HEK293 (cell line): ENCODE data around the gene SMAD2.

Source experiments
- BCL11B ChIP-seq: fragments of 450-650 bp; formaldehyde crosslinking; IDR thresholded peaks from 2 replicates; pipeline ENCODE4 v1.5.1; 2016; ENCODE audit warnings: low read depth, missing biosample characterization, missing genetic modification characterization
- BCL6B ChIP-seq: fragments of 450-650 bp; formaldehyde crosslinking; IDR thresholded peaks from 2 replicates; pipeline ENCODE4 v1.5.1; 2017; ENCODE audit warnings: missing biosample characterization, missing genetic modification characterization
- GLI2 ChIP-seq: fragments of 450-650 bp; formaldehyde crosslinking; IDR thresholded peaks from 2 replicates; pipeline ENCODE4; 2017; ENCODE audit warnings: missing biosample characterization, missing genetic modification characterization, low read depth, borderline replicate concordance
- KLF16 ChIP-seq: fragments of 450-650 bp; formaldehyde crosslinking; IDR thresholded peaks from 2 replicates; pipeline ENCODE4 v1.5.1; 2017; ENCODE audit warnings: missing biosample characterization, missing genetic modification characterization
- REPIN1 ChIP-seq: fragments of 450-650 bp; formaldehyde crosslinking; IDR thresholded peaks from 2 replicates; pipeline ENCODE4 v1.5.1; 2017; ENCODE audit warnings: missing biosample characterization, missing genetic modification characterization, low read depth
- SALL2 ChIP-seq: fragments of 450-650 bp; formaldehyde crosslinking; IDR thresholded peaks from 2 replicates; pipeline ENCODE4 v1.5.0; 2017; ENCODE audit warnings: missing biosample characterization, mild to moderate bottlenecking, missing genetic modification characterization, borderline replicate concordance
- SP2 ChIP-seq: fragments of 450-650 bp; formaldehyde crosslinking; IDR thresholded peaks from 2 replicates; pipeline ENCODE4 v1.5.1; 2016; ENCODE audit warnings: missing biosample characterization, missing genetic modification characterization
- ZBTB11 ChIP-seq: fragments of 450-650 bp; formaldehyde crosslinking; conservative IDR thresholded peaks from 2 replicates; pipeline ENCODE4 v1.5.1; 2016; ENCODE audit warnings: low read depth, missing biosample characterization, missing genetic modification characterization
- ZBTB48 ChIP-seq: fragments of 450-650 bp; formaldehyde crosslinking; IDR thresholded peaks from 2 replicates; pipeline ENCODE4 v1.5.1; 2016; ENCODE audit warnings: missing biosample characterization, missing genetic modification characterization
- ZBTB7A ChIP-seq: fragments of 450-650 bp; formaldehyde crosslinking; IDR thresholded peaks from 2 replicates; pipeline ENCODE4 v1.5.1; 2016; ENCODE audit warnings: low read depth, missing biosample characterization, missing genetic modification characterization
- ZBTB8A ChIP-seq: fragments of 450-650 bp; formaldehyde crosslinking; IDR thresholded peaks from 2 replicates; pipeline ENCODE4 v1.5.1; 2016; ENCODE audit warnings: missing biosample characterization, missing genetic modification characterization
- ZFP37 ChIP-seq: fragments of 450-650 bp; formaldehyde crosslinking; IDR thresholded peaks from 2 replicates; pipeline ENCODE4 v1.5.1; 2016; ENCODE audit warnings: missing biosample characterization, missing genetic modification characterization
- ZNF10 ChIP-seq: fragments of 450-650 bp; formaldehyde crosslinking; IDR thresholded peaks from 2 replicates; pipeline ENCODE4 v1.5.1; 2017; ENCODE audit warnings: missing biosample characterization, missing genetic modification characterization
- ZNF174 ChIP-seq: fragments of 450-650 bp; formaldehyde crosslinking; IDR thresholded peaks from 2 replicates; pipeline ENCODE4 v1.5.0; 2017; ENCODE audit warnings: missing biosample characterization, mild to moderate bottlenecking, missing genetic modification characterization
- ZNF19 ChIP-seq: fragments of 450-650 bp; formaldehyde crosslinking; IDR thresholded peaks from 2 replicates; pipeline ENCODE4; 2016; ENCODE audit warnings: missing biosample characterization, missing genetic modification characterization, low read depth
- ZNF202 ChIP-seq: fragments of 450-650 bp; formaldehyde crosslinking; IDR thresholded peaks from 2 replicates; pipeline ENCODE4 v1.5.1; 2016; ENCODE audit warnings: missing biosample characterization, missing genetic modification characterization, borderline replicate concordance
- ZNF324 ChIP-seq: fragments of 450-650 bp; formaldehyde crosslinking; IDR thresholded peaks from 2 replicates; pipeline ENCODE4 v1.5.1; 2016; ENCODE audit warnings: missing biosample characterization, missing genetic modification characterization
- ZNF398 ChIP-seq: fragments of 450-650 bp; formaldehyde crosslinking; IDR thresholded peaks from 2 replicates; pipeline ENCODE4 v1.5.1; 2017; ENCODE audit warnings: missing biosample characterization, missing genetic modification characterization
- ZNF521 ChIP-seq: fragments of 450-650 bp; formaldehyde crosslinking; IDR thresholded peaks from 2 replicates; pipeline ENCODE4 v1.5.1; 2017; ENCODE audit warnings: missing biosample characterization, mild to moderate bottlenecking, missing genetic modification characterization
- ZNF560 ChIP-seq: fragments of 450-650 bp; formaldehyde crosslinking; IDR thresholded peaks from 2 replicates; pipeline ENCODE4 v1.5.1; 2017; ENCODE audit warnings: missing biosample characterization, missing genetic modification characterization, borderline replicate concordance
- ZNF561 ChIP-seq: fragments of 450-650 bp; IDR thresholded peaks from 2 replicates; pipeline ENCODE4 v1.5.1; 2018; ENCODE audit warnings: missing biosample characterization, missing genetic modification characterization, borderline replicate concordance
- ZNF629 ChIP-seq: fragments of 450-650 bp; formaldehyde crosslinking; IDR thresholded peaks from 2 replicates; pipeline ENCODE4 v1.5.1; 2017; ENCODE audit warnings: missing biosample characterization, missing genetic modification characterization
- ZNF639 ChIP-seq: fragments of 450-650 bp; formaldehyde crosslinking; IDR thresholded peaks from 2 replicates; pipeline ENCODE4 v1.5.1; 2016; ENCODE audit warnings: missing biosample characterization, missing genetic modification characterization
- ZNF658 ChIP-seq: fragments of 450-650 bp; formaldehyde crosslinking; IDR thresholded peaks from 2 replicates; pipeline ENCODE4; 2016; ENCODE audit warnings: missing biosample characterization, missing genetic modification characterization
- ZXDB ChIP-seq: fragments of 450-650 bp; formaldehyde crosslinking; IDR thresholded peaks from 2 replicates; pipeline ENCODE4 v1.5.1; 2016; ENCODE audit warnings: missing biosample characterization, missing genetic modification characterization
- TF ChIP-seq, protein P1 (sequence below): IDR thresholded peaks from 2 replicates; pipeline ENCODE4 v1.6.1; 2011; ENCODE audit warnings: mild to moderate bottlenecking, low read depth, low read length, borderline replicate concordance

Gene SMAD2

DNA sequence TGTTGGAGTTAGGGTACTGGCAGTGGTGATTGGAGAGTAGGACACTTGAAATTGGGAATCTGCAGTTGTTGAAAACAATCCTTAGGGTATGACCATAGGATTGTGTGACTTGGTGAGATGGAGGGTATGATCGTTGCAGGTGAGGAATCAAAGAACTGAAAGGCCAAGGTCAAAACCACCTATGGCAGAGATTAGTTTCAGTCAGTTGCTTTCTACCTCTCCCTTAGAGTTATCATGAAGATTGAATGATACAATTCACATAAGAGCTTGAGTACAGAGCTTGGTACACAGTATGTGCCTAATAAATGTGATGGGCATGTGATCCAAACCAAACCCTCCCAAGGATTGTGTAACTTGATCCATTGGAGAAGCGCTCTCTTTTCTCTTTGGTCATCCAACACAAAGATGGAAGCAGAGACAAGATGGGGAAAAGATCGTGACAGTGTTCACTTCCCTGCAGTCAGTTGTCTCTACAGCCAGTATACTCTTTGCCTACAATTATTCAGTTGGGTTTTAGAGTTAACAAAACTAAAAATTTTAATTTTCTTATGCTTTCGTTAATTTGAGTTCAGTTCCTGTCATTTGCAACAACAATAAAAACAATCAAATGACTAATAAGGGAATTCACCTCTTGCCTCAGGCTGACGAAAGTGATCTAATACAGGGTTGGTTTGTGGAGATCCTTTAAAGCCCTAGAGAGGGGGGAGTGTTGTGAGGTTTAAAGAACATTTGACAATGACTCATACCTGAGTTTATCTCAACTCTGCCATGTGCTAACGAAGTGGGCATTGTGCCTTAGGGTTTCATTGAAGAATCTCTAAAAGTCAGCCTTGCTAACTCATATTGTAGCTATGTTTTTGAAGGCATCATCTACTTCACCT is 14.8 kb upstream of the SMAD2 start (continued):
- TF ChIP-seq ZNF639 (tag by site-specific recombination) (no peak), BCL11B (tag by site-specific recombination) (no peak), ZBTB8A (tag by site-specific recombination) (no peak), ZNF19 (tag by site-specific recombination) (no peak), ZNF521 (no peak), ZXDB (tag by site-specific recombination) (no peak), ZNF561 (tag by site-specific recombination) (no peak), SP2 (tag by site-specific recombination) (no peak), KLF16 (tag by site-specific recombination) (no peak), ZBTB7A (tag by site-specific recombination) (no peak), ZNF560 (tag by site-specific recombination) (no peak), ZBTB11 (tag by site-specific recombination) (no peak), ZFP37 (tag by site-specific recombination) (0 out of 2 replicates have a peak, but pooled peaks have one; percentile 35), ZNF10 (tag by site-specific recombination) (no peak), SALL2 (tag by site-specific recombination) (no peak), ZBTB48 (tag by site-specific recombination) (no peak), ZNF658 (tag by site-specific recombination) (no peak), ZNF202 (no peak), GLI2 (tag by site-specific recombination) (no peak), ZNF324 (tag by site-specific recombination) (no peak), ZNF174 (no peak), BCL6B (no peak), ZNF398 (peak; percentile 85), REPIN1 (tag by site-specific recombination) (no peak), ZNF629 (tag by site-specific recombination) (peak; percentile 48)
- TF ChIP-seq, protein P1, sequence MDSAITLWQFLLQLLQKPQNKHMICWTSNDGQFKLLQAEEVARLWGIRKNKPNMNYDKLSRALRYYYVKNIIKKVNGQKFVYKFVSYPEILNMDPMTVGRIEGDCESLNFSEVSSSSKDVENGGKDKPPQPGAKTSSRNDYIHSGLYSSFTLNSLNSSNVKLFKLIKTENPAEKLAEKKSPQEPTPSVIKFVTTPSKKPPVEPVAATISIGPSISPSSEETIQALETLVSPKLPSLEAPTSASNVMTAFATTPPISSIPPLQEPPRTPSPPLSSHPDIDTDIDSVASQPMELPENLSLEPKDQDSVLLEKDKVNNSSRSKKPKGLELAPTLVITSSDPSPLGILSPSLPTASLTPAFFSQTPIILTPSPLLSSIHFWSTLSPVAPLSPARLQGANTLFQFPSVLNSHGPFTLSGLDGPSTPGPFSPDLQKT = no peak
- TF ChIP-seq, all 188 proteins: peak for 12
